Stimulated activated CD4-positive, alpha-beta T cell treated with anti-CD3 and anti-CD28 coated beads, TNF-alpha, amount 100 ng/mL, for 48 hours (primary cell): ENCODE data around the gene CFAP58.

ENCODE experiments used
- DNase-seq, 3 donors: peaks; one replicate each; pipeline ENCODE4 v3.0.0-alpha.2; 2020; ENCODE audit warnings: low read depth in 3 of 3

Gene CFAP58

DNA sequence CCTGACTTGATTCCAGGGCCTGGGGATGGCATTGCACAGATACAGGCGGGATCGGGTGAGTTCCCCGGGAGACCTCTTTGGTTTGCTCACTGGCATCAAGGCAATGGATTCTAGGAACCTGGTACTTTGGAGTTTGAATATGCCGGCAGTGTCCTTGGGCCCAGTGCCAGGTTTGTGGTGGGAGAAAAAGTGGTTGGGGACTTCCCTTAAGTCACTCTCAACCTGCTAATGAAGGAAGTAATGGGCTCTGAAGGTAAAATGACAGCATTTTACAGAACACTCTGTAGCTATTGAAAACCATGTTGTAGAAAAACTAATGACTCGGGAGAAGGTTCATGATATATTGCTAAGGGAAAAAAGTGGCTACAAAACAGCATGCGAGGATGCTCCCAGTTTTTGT, 129.9 kb downstream of the CFAP58 start:
- no peak for DNase-seq

DNA sequence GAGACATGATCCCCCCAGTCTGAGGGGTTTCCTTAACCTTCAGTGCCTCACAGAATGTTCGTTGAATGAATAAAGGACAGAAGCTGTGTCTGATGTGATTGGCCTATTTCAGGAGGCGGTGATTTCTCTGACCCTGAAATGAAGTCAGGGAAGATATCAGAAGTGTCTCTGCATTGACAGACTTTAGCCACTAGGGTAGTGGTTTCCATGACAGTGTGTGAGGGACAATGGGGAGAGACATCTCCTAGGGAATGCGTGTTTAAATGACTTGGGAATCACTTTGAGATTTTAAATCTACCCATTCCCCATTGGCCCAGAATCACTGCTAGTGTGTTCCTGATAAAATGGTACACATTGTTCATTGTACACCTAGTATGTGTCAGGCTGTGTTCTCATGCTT, 132.0 kb downstream of the CFAP58 start:
- DNase-seq, result no peak

DNA sequence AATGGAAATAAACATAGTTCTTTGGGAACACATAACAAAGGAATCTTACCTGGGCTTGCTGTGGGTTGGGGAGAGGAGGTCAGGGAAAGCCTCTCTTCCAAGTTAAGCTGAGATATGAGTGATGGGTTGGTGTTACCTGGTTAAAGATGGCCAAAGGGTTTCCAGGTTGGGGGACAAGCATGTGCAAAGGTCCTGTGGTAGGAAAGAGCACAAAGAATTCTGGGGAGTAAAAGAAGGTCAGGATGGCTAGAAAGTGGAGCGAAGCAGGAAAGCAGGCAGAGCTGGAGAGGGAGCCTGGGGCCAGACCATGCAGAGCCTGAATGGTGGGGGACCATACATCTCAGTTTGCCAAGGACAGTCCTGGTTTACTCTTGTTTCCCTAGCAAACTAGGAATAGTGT, 133.2 kb downstream of the CFAP58 start:
- DNase-seq, result no peak

DNA sequence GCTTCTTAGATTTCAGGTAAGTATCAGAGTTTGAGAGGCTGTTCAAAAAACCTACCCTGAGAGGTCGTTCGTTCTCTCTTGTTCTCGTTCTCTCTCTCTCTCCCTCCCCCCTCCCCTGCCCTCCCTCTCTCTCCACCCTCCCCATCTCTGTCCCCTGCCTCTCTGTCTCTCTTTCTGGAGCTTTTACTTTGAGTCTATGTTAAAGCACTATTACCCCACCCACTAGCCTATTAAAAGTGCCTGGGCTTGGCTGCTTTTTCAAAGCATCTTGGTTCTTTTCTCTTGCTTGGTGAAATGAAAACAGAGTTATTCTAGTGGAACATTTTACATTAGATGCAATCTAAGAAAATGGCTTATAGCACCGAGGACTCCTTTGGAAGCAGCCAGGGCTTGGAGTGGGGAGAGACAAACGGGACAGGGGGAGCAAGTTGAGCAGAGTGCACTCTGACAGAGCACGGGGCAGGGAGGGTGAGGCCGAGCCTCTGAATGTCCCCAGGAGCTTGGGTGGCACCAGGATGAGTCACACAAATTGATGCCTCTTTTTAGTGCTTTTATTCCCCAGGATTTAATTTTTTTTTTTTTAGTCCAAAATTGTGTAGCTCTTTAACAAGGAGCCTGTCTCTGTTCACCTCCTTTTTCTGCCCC, 134.3 kb downstream of the CFAP58 start:
- no peak for DNase-seq

DNA sequence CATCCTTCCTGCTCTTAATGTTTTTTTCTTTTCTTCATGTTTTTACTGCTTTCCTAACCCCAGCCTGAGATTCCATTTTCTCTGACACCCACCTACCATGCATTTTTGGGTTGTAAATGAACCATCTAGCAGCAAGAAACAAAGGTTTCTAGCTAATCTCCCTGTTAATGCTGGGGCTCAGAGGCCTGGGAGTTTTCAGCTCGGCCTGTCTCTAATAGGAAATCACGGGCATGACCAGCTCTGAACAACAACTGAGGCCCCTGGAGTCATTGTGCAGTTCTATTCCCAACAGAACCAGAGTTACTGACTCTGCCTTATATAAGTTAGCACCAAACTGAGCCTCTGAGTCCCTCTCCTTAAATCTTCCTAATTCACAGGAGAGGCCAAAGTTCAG, 134.8 kb downstream of the CFAP58 start:
- DNase-seq, result no peak

DNA sequence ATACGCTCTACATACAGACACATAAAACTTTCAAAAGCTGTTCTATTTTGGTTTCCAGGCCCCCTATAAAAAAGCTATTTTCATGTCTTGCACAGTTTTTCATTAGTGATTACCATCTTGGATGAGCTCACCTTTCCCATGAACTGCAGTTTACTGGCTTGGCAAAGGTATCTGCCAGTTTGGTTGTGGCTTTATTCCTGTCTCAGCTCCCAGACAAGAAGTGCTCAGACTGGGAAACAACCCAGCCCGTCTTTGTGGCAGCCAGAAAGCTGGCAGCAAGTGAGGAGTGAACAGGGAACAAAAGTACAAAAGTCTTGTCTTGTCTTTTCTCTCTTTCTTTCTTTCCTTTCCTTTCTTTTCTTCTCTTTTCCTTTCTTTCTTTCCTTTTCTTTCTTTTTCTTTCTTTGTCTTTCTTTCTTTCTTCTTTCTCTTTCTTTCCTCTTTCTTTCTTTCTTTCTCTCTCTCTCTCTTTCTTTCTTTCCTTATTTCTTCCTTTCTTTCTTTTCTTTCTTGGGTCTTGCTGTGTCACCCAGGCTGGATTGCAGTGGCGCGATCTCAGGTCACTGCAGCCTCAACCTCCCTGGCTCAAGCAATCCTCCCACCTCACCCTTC, 138.8 kb downstream of the CFAP58 start:
- DNase-seq, result no peak

DNA sequence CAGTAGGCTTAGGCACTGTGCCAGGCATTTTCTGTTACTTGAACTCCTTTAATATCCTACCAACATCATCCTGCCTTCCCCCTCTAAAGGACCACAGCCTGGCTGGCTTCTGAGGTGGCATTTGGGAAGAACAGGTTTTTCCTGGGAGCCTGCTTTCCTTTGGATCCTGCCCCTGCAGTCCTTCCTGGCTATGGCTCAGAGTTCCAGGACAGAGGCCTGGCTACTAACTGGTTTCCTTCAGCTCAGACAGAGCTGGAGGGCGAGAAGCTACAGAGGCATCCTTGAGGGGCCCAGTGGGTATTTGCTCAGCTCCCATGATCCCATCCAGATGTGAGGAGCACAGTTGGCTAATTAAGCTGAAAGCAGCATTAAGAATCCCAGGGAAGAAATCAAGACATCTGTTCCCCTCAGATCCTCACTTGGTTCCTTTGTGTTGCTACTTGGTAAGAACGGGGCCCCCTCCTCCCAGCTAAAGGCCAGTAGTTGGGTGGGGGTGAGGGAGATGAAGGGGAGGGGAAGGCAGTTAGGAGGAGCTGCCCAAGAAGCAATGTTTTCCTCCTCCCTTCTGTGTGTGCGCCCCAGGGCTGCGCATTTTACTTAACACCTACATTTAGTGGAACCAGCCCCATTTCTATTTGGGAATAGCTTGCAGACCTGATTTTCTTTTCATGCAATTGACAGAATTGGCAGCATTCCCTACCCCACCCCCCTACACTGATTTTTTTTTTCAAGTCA, 144.9 kb downstream of the CFAP58 start:
- DNase-seq, result no peak

DNA sequence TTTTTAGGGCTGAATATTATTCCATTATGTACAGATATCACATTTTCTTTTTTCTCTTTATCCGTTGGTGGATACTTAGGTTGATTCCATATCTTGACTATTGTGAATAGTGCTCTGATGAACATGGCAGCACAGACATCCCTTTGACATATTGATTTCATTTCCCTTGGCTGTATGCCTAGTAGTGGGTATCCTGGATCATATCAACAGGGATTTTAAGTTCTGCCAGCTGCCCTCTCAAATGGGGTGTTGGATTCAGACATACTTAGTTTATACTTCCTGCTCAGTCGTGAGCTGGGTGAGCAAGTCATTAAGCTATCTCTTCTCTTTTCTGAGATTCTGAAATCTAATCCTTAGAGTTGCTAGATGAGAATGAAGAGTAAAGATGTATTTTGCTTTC, 147.8 kb downstream of the CFAP58 start:
- no peak for DNase-seq

DNA sequence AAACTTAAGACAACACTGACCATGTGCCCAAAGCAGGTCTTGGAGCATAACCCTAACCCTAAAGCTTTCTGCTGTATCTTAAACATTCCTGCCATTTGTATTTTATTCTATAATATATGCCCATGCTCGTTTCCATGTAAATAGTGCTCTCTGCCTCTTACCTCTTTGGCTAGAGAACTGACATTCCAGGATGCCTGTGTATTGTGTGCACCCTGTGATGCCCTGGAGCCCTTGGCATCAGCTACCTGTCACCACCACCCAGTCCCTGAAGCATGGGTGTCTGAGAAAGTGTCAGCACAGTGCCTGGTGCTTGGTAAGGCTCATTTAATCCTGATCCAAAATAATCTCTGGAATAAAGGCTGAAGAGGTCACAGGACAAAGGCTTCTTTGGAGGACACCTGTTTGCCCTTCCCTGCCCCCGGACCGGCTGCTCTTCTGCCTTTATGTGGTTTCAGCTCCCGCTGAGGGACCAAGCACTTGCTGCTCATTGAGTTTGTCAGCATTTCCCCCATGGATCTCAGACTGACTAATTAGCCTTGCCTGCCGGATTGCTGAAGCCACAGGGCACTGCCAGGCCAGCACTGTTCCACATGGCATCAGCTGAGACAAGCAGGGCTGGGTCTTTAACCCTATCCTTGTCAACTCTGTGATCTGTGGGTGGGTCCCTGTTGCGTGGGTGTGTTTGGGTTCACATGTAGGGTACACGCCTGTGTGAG, 148.4 kb downstream of the CFAP58 start:
- no peak for DNase-seq

DNA sequence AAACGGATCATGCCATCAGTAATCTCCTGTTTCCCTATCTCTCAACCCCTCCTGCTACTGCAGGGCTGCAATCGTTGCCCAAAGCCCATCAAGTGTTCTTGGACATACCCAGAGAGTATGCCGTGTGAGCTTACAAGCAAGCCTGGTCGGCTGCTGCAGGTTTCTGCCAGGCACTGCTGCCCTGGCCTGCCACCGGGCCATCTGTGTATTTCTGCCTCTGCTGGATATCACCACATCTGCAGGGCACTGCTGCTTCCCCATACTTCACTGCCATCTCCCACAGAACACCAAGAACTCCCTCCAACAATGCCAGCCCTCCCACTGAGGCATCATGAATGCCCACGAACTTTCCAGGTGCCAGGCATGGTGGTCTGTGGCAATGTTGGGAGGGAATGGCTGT, 149.3 kb downstream of the CFAP58 start:
- no peak for DNase-seq
